Neural progenitor cell (in vitro differentiated cells): ENCODE results near the gene OR13J1. TPM values are rescaled to one million over a fixed set of nuclear protein-coding genes. Genes with fewer than 3 reads are reported as not detected.

Experiments
- DNase-seq: peaks from one replicate; pipeline ENCODE4 v3.0.0-alpha.2; 2016; ENCODE audit warnings: low spot score
- H2AFZ ChIP-seq: fragments of 200-600 bp; sonication (generic); replicated peaks from 2 replicates; pipeline ENCODE4 v1.6.1; 2016; ENCODE audit warnings: antibody characterized with exemption
- H3F3A ChIP-seq: fragments of 200-600 bp; sonication (generic); 2 replicates; pipeline ENCODE4 v1.6.1; 2016; ENCODE audit warnings: antibody characterized with exemption, low read depth
- H3K27ac ChIP-seq: fragments of 200-600 bp; sonication (generic); 2 replicates; pipeline ENCODE4 v1.5.1; 2016; ENCODE audit warnings: mild to moderate bottlenecking
- H3K27me3 ChIP-seq: fragments of 200-600 bp; sonication (generic); 2 replicates; pipeline ENCODE4 v1.6.1; 2016; ENCODE audit warnings: mild to moderate bottlenecking, moderate library complexity
- H3K36me3 ChIP-seq: fragments of 200-600 bp; sonication (generic); 2 replicates; pipeline ENCODE4 v1.5.1; 2016
- H3K4me1 ChIP-seq: fragments of 200-600 bp; sonication (generic); 2 replicates; pipeline ENCODE4 v1.6.1; 2016; ENCODE audit warnings: mixed run types
- H3K4me2 ChIP-seq: fragments of 200-600 bp; sonication (generic); 2 replicates; pipeline ENCODE4 v1.6.1; 2016
- H3K4me3 ChIP-seq: fragments of 200-600 bp; sonication (generic); 2 replicates; pipeline ENCODE4 v1.5.1; 2016
- H3K79me2 ChIP-seq: fragments of 200-600 bp; sonication (generic); 2 replicates; pipeline ENCODE4 v1.6.1; 2016; ENCODE audit warnings: low read depth
- H3K9ac ChIP-seq: fragments of 200-600 bp; sonication (generic); 2 replicates; pipeline ENCODE4 v1.6.1; 2016
- H3K9me3 ChIP-seq: fragments of 200-600 bp; sonication (generic); 2 replicates; pipeline ENCODE4 v1.5.1; 2016; ENCODE audit warnings: low read depth
- H4K20me1 ChIP-seq: fragments of 200-600 bp; sonication (generic); 2 replicates; pipeline ENCODE4 v1.6.1; 2016; ENCODE audit warnings: low read depth
- H3K27ac Mint-ChIP-seq: 3 replicates; pipeline ENCODE4 v1.8.0; 2021; ENCODE audit warnings: mixed read lengths
- H3K27me3 Mint-ChIP-seq: 2 replicates; pipeline ENCODE4 v1.8.0; 2022; ENCODE audit warnings: low read depth, mild to moderate bottlenecking, inconsistent platforms, moderate library complexity, mixed read lengths; ENCODE audit not compliant: insufficient read depth
- H3K36me3 Mint-ChIP-seq: 3 replicates; pipeline ENCODE4 v1.8.0; 2021; ENCODE audit warnings: mixed read lengths
- H3K4me1 Mint-ChIP-seq: 3 replicates; pipeline ENCODE4 v1.8.0; 2021; ENCODE audit warnings: mixed read lengths
- H3K4me3 Mint-ChIP-seq: 3 replicates; pipeline ENCODE4 v1.8.0; 2021; ENCODE audit warnings: mild to moderate bottlenecking, moderate library complexity, mixed read lengths
- H3K9me3 Mint-ChIP-seq: 3 replicates; pipeline ENCODE4 v1.8.0; 2020; ENCODE audit warnings: mixed read lengths
- EZH2 ChIP-seq: fragments of 200-600 bp; sonication (generic); IDR thresholded peaks from 2 replicates; pipeline ENCODE4 v1.6.1; 2017; ENCODE audit warnings: antibody characterized with exemption, mild to moderate bottlenecking, moderate library complexity
- EZH2phosphoT487 ChIP-seq: fragments of 200-600 bp; sonication (generic); IDR thresholded peaks from 2 replicates; pipeline ENCODE4 v1.6.1; 2017; ENCODE audit warnings: antibody characterized with exemption
- total RNA-seq: library from RNA; depleted of rRNA; stranded (reverse); fragments of >200 nt; gene quantifications from 2 replicates; pipeline ENCODE4 v1.2.3, GENCODE V29; 2015; ENCODE audit warnings: low replicate concordance
- TF ChIP-seq, protein P1 (sequence below): fragments of 200-600 bp; sonication (generic); IDR thresholded peaks from 2 replicates; pipeline ENCODE4 v1.5.1; 2017; ENCODE audit warnings: antibody characterized with exemption, mild to moderate bottlenecking

The OR13J1 gene
- total RNA-seq, 1 donor from 2014 or later: not detected

DNA sequence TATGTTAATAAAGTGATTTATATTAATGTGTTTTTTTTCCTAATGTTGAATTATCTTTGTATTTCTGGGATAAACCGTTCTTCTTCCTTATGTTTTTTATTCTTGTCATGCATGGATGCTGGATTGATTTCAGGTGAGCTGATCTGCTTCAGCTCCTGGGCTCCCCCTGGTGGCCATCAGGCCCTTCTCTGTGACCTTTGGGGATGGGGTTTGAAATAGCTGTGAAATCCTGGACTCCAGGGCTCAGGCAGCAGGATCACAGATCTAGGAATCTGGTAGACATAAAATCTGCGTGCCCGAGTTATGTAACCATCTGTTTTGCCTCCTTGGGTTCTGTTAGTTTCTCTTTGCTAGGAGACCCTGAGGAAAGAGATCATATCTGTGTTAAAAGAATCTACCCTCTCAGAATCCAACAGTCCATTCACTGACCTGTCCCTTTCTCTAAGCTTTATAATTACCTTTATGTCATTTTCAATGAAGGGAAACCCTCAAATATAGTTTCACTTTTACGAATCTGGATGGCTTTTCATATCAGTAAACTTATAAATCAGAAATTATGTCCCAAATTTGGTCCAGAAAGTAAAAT is 12.2 kb upstream of the OR13J1 start:
- Histone ChIP-seq H4K20me1 (no peaks in the 10 kb centered on the region), H3K4me1 (no peaks in the 10 kb centered on the region), H2AFZ (no peak overlapping the region), H3K4me3 (no peak overlapping the region), H3K9ac (no peak overlapping the region), H3K79me2 (no peaks in the 10 kb centered on the region), H3F3A (peaks cover 7% of the 10 kb centered on the region), H3K9me3 (no peaks in the 10 kb centered on the region), H3K27me3 (no peaks in the 10 kb centered on the region), H3K36me3 (no peaks in the 10 kb centered on the region), H3K4me2 (no peak overlapping the region), H3K27ac (no peak overlapping the region)
- Mint-ChIP-seq H3K36me3 (no peaks in the 10 kb centered on the region), H3K27me3 (peaks cover 3% of the 10 kb centered on the region), H3K4me3 (no peak overlapping the region), H3K4me1 (no peaks in the 10 kb centered on the region), H3K27ac (no peak overlapping the region), H3K9me3 (peaks cover under 1% of the 10 kb centered on the region)
- no peak for TF ChIP-seq EZH2phosphoT487
- TF ChIP-seq, protein P1, sequence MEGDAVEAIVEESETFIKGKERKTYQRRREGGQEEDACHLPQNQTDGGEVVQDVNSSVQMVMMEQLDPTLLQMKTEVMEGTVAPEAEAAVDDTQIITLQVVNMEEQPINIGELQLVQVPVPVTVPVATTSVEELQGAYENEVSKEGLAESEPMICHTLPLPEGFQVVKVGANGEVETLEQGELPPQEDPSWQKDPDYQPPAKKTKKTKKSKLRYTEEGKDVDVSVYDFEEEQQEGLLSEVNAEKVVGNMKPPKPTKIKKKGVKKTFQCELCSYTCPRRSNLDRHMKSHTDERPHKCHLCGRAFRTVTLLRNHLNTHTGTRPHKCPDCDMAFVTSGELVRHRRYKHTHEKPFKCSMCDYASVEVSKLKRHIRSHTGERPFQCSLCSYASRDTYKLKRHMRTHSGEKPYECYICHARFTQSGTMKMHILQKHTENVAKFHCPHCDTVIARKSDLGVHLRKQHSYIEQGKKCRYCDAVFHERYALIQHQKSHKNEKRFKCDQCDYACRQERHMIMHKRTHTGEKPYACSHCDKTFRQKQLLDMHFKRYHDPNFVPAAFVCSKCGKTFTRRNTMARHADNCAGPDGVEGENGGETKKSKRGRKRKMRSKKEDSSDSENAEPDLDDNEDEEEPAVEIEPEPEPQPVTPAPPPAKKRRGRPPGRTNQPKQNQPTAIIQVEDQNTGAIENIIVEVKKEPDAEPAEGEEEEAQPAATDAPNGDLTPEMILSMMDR: peak; percentile 100
- DNase-seq: peak; percentile 84

DNA sequence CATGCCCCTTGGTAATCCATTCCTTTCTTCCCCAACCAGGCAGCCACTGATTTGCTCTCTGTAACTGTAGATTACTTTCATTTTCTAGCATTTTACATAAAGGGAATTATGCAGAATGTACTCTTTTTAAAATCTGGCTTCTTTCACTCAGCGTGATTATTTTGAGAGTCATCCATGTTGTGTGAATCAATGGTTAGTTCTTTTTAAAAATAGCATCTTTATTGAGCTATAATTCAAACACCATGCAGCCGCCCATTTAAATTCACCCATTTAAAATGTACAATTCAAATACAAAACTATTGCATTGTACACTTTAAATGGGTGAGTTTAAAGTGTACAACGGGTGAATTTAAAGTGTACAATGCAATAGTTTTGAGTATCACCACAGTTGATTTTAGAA is 2.3 kb upstream of the OR13J1 start:
- H2AFZ ChIP-seq: no peak overlapping the region
- no peaks in the 10 kb centered on the region for H4K20me1 ChIP-seq
- Mint-ChIP-seq H3K27ac (no peak overlapping the region), H3K4me3 (no peak overlapping the region), H3K36me3 (no peaks in the 10 kb centered on the region), H3K9me3 (peaks cover 14% of the 10 kb centered on the region), H3K4me1 (peaks cover 7% of the 10 kb centered on the region), H3K27me3 (no peaks in the 10 kb centered on the region)
- H3K27ac ChIP-seq: no peak overlapping the region
- no peaks in the 10 kb centered on the region for H3K36me3 ChIP-seq
- no peak for DNase-seq
- no peak overlapping the region for H3K4me3 ChIP-seq
- no peak overlapping the region for H3K4me2 ChIP-seq
- no peaks in the 10 kb centered on the region for H3K79me2 ChIP-seq
- no peaks in the 10 kb centered on the region for H3K27me3 ChIP-seq
- H3K9ac ChIP-seq: no peak overlapping the region
- H3F3A ChIP-seq: no peaks in the 10 kb centered on the region
- no peaks in the 10 kb centered on the region for H3K4me1 ChIP-seq
- TF ChIP-seq, protein P1: no peak
- TF ChIP-seq EZH2phosphoT487 (no peak), EZH2 (no peak)
- H3K9me3 ChIP-seq: no peaks in the 10 kb centered on the region

DNA sequence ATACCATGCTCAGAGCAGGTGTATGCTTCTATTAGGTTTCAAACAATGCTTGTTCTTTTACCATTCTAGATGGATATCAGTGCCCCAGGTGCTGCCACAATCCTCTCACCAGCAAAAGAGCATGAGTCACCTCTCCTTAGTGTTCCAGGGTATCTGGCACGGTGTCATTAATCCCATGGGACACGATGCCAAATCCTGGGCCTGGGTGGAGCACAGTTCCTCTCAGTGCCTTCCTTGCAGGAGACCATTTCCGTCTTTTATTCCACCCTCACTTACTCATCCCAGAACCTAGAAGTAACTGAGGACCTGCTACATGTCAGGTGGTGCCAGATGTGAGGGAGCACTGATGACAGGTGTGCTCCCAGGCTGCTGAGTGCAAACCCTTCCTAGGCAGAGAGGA is 1.3 kb upstream of the OR13J1 start:
- no peak overlapping the region for H3K4me3 Mint-ChIP-seq
- Histone ChIP-seq H3K27me3 (no peaks in the 10 kb centered on the region), H3K4me2 (no peak overlapping the region), H3K9ac (no peak overlapping the region), H2AFZ (no peak overlapping the region), H3K27ac (no peak overlapping the region), H3K36me3 (no peaks in the 10 kb centered on the region), H3K4me3 (no peak overlapping the region), H3F3A (no peaks in the 10 kb centered on the region), H3K4me1 (no peaks in the 10 kb centered on the region), H3K9me3 (no peaks in the 10 kb centered on the region), H3K79me2 (no peaks in the 10 kb centered on the region), H4K20me1 (no peaks in the 10 kb centered on the region)
- TF ChIP-seq, protein P1: no peak
- no peak for TF ChIP-seq EZH2phosphoT487
- no peak for TF ChIP-seq EZH2
- DNase-seq: no peak
- peaks cover 8% of the 10 kb centered on the region for H3K9me3 Mint-ChIP-seq
- H3K4me1 Mint-ChIP-seq: peaks cover 7% of the 10 kb centered on the region
- H3K27ac Mint-ChIP-seq: no peak overlapping the region
- H3K27me3 Mint-ChIP-seq: no peaks in the 10 kb centered on the region
- no peaks in the 10 kb centered on the region for H3K36me3 Mint-ChIP-seq
